Neural cell (in vitro differentiated cells): ENCODE results near the gene MEGF11.

ENCODE experiments used
- EP300 ChIP-seq: fragments of 450-650 bp; conservative IDR thresholded peaks from 2 replicates; pipeline ENCODE4 v1.6.1; 2014; ENCODE audit warnings: antibody characterized with exemption, mild to moderate bottlenecking, moderate library complexity; ENCODE audit not compliant: poor library complexity, severe bottlenecking
- POLR2AphosphoS5 ChIP-seq: IDR thresholded peaks from 2 replicates; pipeline ENCODE4 v1.6.1; 2012
- RAD21 ChIP-seq: fragments of 450-650 bp; conservative IDR thresholded peaks from 2 replicates; pipeline ENCODE4 v1.6.1; 2014; ENCODE audit warnings: antibody characterized with exemption, mild to moderate bottlenecking, moderate library complexity
- TF ChIP-seq, protein P1 (sequence below): fragments of 450-650 bp; IDR thresholded peaks from 2 replicates; pipeline ENCODE4 v1.5.1; 2014; ENCODE audit warnings: antibody characterized with exemption, mild to moderate bottlenecking, moderate library complexity; ENCODE audit not compliant: poor library complexity, severe bottlenecking

DNA sequence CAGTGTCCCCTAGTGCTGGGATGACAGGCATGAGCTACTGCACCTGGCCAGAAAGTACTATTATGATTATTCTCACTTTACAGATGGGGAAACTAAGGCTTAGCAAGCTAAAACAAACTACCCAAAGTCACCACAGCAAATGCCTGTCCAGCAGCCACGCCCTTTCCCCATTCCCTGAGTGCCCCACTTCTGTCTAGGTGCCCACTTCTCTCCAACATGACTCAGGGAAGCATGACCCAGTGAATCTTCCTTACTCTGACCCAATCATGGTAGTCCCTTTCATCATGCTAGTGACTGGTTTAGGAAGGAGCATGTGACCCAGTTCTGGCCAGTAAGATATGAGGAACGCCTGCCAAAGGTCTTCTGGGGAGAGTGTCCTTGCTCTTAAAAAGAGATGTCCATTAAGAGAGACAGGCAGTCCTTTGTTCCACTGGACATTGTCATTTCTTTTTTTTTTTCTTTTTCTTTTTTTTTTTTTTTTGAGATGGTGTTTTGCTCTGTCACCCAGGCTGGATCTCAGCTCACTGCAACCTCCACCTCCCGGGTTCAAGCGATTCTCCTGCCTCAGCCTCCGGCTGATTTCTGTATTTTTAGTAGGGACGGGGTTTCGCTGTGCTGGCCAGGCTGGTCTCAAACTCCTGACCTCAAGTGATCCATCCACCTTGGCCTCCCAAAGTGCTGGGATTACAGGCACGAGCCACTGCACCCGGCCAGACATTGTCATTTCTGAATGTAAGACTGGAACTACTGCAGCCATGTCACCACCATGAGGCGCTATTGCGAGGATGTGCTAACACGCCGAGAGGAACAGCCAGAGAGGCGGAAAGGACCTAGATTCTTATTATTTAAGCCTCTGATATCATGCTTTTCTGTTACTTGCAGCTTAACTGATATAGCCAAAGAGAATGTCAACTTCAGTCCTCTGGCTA lies 19.8 kb downstream of the MEGF11 start:
- TF ChIP-seq, protein P1, sequence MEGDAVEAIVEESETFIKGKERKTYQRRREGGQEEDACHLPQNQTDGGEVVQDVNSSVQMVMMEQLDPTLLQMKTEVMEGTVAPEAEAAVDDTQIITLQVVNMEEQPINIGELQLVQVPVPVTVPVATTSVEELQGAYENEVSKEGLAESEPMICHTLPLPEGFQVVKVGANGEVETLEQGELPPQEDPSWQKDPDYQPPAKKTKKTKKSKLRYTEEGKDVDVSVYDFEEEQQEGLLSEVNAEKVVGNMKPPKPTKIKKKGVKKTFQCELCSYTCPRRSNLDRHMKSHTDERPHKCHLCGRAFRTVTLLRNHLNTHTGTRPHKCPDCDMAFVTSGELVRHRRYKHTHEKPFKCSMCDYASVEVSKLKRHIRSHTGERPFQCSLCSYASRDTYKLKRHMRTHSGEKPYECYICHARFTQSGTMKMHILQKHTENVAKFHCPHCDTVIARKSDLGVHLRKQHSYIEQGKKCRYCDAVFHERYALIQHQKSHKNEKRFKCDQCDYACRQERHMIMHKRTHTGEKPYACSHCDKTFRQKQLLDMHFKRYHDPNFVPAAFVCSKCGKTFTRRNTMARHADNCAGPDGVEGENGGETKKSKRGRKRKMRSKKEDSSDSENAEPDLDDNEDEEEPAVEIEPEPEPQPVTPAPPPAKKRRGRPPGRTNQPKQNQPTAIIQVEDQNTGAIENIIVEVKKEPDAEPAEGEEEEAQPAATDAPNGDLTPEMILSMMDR, result no peak
- TF ChIP-seq EP300 (no peak), POLR2AphosphoS5 (no peak), RAD21 (no peak)
